Left ventricle myocardium inferior (tissue), 1 donor: ENCODE data around the gene TMEM14A. TPM values are rescaled to one million over a fixed set of nuclear protein-coding genes. Genes with fewer than 3 reads are reported as not detected.

Source experiments
- DNase-seq: peaks from one replicate; pipeline ENCODE4 v3.0.0-alpha.2; 2020
- H3K27ac ChIP-seq: fragments of 200-600 bp; replicated peaks from 2 replicates; pipeline ENCODE4 v1.8.0; 2021
- H3K27me3 ChIP-seq: fragments of 200-600 bp; 2 replicates; pipeline ENCODE4 v1.8.0; 2021; ENCODE audit warnings: low read depth
- H3K36me3 ChIP-seq: fragments of 200-600 bp; 2 replicates; pipeline ENCODE4 v1.8.0; 2021
- H3K4me1 ChIP-seq: fragments of 200-600 bp; 2 replicates; pipeline ENCODE4 v1.8.0; 2021
- H3K4me3 ChIP-seq: fragments of 200-600 bp; 2 replicates; pipeline ENCODE4 v1.8.0; 2021; ENCODE audit warnings: mild to moderate bottlenecking, moderate library complexity
- H3K9me3 ChIP-seq: fragments of 200-600 bp; replicated peaks from 2 replicates; pipeline ENCODE4 v1.8.0; 2021
- CTCF ChIP-seq: fragments of 200-600 bp; IDR thresholded peaks from 2 replicates; pipeline ENCODE4 v1.8.0; 2021; ENCODE audit warnings: antibody characterized with exemption, mild to moderate bottlenecking, borderline replicate concordance
- intact Hi-C: fragments of 100-400 bp; cut with micrococcal nuclease; formaldehyde crosslinking; loops from one replicate; pipeline ENCODE4 v1.11.0; 2022
- total RNA-seq: library from RNA; stranded (reverse); fragmentation: NEBNext Ultra II Directional; extraction: Animal tissue kit (Norgen Biotek cat#: 25700); gene quantifications from one replicate; pipeline ENCODE4 v1.2.1, GENCODE V29; 2021
- donor health status: DM: no; HTN: yes; CAD: no; lungs with severe emphysema.

The TMEM14A gene
- total RNA-seq, 1 donor from 2014 or later = 10.9 TPM

- no peaks in the 10 kb centered on the region for H3K36me3 ChIP-seq
- DNase-seq = no peak
- intact Hi-C loops = loop anchor here (2.0 to 10.0 kb wide), 2 partner anchors 247 to 379 kb away; partner anchors contain the start of gene MCM3
- peak; percentile 24 for TF ChIP-seq CTCF
- H3K4me3 ChIP-seq = peak overlapping the region; percentile 82
- peaks cover 24% of the 10 kb centered on the region for H3K4me1 ChIP-seq
- H3K9me3 ChIP-seq = no peaks in the 10 kb centered on the region
- H3K27me3 ChIP-seq = no peaks in the 10 kb centered on the region
- H3K27ac ChIP-seq = peak overlapping the region; percentile 76
These were observed 7.1 kb upstream of the TMEM14A start for GRCh38 chr6:52663936-52664185.

GRCh38 chr6:52664186-52664990, 6.5 kb upstream of the TMEM14A start:
- TF ChIP-seq CTCF = no peak
- intact Hi-C loops = loop anchor here (10.0 kb wide), 1 partner anchor 380 kb away; the partner anchor contains the start of gene MCM3

GRCh38 chr6:52664991-52665686, 5.8 kb upstream of the TMEM14A start:
- Histone ChIP-seq H3K27me3 (no peaks in the 10 kb centered on the region), H3K9me3 (no peaks in the 10 kb centered on the region), H3K27ac (no peak overlapping the region), H3K4me1 (peaks cover 25% of the 10 kb centered on the region), H3K36me3 (no peaks in the 10 kb centered on the region), H3K4me3 (peak overlapping the region; percentile 82)
- no peak for DNase-seq
- intact Hi-C loops = loop anchor here (10.0 kb wide), 1 partner anchor 380 kb away; the partner anchor contains the start of gene MCM3
- TF ChIP-seq CTCF = no peak

More at GRCh38 chr6:52664186-52664990, 6.5 kb upstream of the TMEM14A start:
- Histone ChIP-seq H3K9me3 (no peaks in the 10 kb centered on the region), H3K36me3 (no peaks in the 10 kb centered on the region), H3K4me3 (peak overlapping the region; percentile 82), H3K4me1 (peaks cover 24% of the 10 kb centered on the region), H3K27ac (peak overlapping the region; percentile 76), H3K27me3 (no peaks in the 10 kb centered on the region)
- DNase-seq = peak; percentile 89

GRCh38 chr6:52666071-52666470, 4.8 kb upstream of the TMEM14A start:
- TF ChIP-seq CTCF = no peak
- DNase-seq = no peak
- H3K9me3 ChIP-seq = no peaks in the 10 kb centered on the region
- peaks cover 34% of the 10 kb centered on the region for H3K4me1 ChIP-seq
- H3K4me3 ChIP-seq = no peak overlapping the region
- no peaks in the 10 kb centered on the region for H3K27me3 ChIP-seq
- no peaks in the 10 kb centered on the region for H3K36me3 ChIP-seq
- intact Hi-C loops = loop anchor here (10.0 kb wide), 1 partner anchor 381 kb away; the partner anchor contains the start of gene MCM3
- H3K27ac ChIP-seq = no peak overlapping the region

GRCh38 chr6:52666523-52666922, 4.4 kb upstream of the TMEM14A start:
- Histone ChIP-seq H3K9me3 (no peaks in the 10 kb centered on the region), H3K27ac (no peak overlapping the region), H3K4me1 (peaks cover 39% of the 10 kb centered on the region), H3K4me3 (no peak overlapping the region), H3K36me3 (no peaks in the 10 kb centered on the region), H3K27me3 (no peaks in the 10 kb centered on the region)
- intact Hi-C loops = loop anchor here (10.0 kb wide), 1 partner anchor 382 kb away; the partner anchor contains the start of gene MCM3
- no peak for DNase-seq
- TF ChIP-seq CTCF = no peak
